OCI-LY1 (cell line): Measurements from ENCODE around the gene SYT10.
A peak's percentile ranks its signal among the peaks of the same experiment; 100 is the strongest.
"Not testable (repeated sequence)": the region's sequence is repeated elsewhere in the genome, so short reads cannot be mapped to it uniquely, and the experiment has no call there.

Source experiments
- H2AFZ ChIP-seq: fragments of 200-600 bp; sonication (generic), shearing (Covaris generic); 2 replicates; pipeline ENCODE4 v1.6.0; 2014; ENCODE audit warnings: antibody characterized with exemption, mild to moderate bottlenecking, low read length
- H3F3A ChIP-seq: fragments of 200-600 bp; sonication (generic), shearing (Covaris generic); 2 replicates; pipeline ENCODE4 v1.6.0; 2014; ENCODE audit warnings: mild to moderate bottlenecking, antibody characterized with exemption, low read length, moderate library complexity; ENCODE audit not compliant: insufficient read depth
- H3K27ac ChIP-seq: fragments of 200-600 bp; sonication (generic); 2 replicates; pipeline ENCODE4 v1.5.1; 2014; ENCODE audit warnings: low read length, mixed run types, mild to moderate bottlenecking, low read depth; ENCODE audit not compliant: poor library complexity, severe bottlenecking
- H3K27me3 ChIP-seq: fragments of 200-600 bp; sonication (generic); 2 replicates; pipeline ENCODE4 v1.6.0; 2014; ENCODE audit warnings: antibody characterized with exemption, mild to moderate bottlenecking, low read length, moderate library complexity; ENCODE audit not compliant: insufficient read depth
- H3K36me3 ChIP-seq: fragments of 200-600 bp; sonication (generic); 2 replicates; pipeline ENCODE4 v1.6.1; 2014; ENCODE audit warnings: mild to moderate bottlenecking, antibody characterized with exemption, low read length, moderate library complexity, mixed read lengths; ENCODE audit not compliant: insufficient read depth
- H3K4me1 ChIP-seq: fragments of 200-600 bp; sonication (generic); 2 replicates; pipeline ENCODE4 v1.5.1; 2014; ENCODE audit warnings: mild to moderate bottlenecking, low read length, moderate library complexity; ENCODE audit not compliant: insufficient read depth, severe bottlenecking
- H3K4me2 ChIP-seq: fragments of 200-600 bp; sonication (generic), shearing (Covaris generic); 2 replicates; pipeline ENCODE4 v1.6.1; 2014; ENCODE audit warnings: low read length
- H3K4me3 ChIP-seq: fragments of 200-600 bp; sonication (generic); 2 replicates; pipeline ENCODE4 v1.5.1; 2014; ENCODE audit warnings: low read length, low read depth, mild to moderate bottlenecking, mixed read lengths; ENCODE audit not compliant: poor library complexity, severe bottlenecking
- H3K79me2 ChIP-seq: fragments of 200-600 bp; shearing (Covaris generic); 2 replicates; pipeline ENCODE4 v1.6.1; 2016; ENCODE audit warnings: mixed run types, low read length, mixed read lengths; ENCODE audit not compliant: insufficient read depth
- H3K9ac ChIP-seq: fragments of 200-600 bp; sonication (generic), shearing (Covaris generic); 2 replicates; pipeline ENCODE4 v1.6.1; 2014; ENCODE audit warnings: mild to moderate bottlenecking, low read length, mixed read lengths
- H3K9me2 ChIP-seq: fragments of 200-600 bp; sonication (generic), shearing (Covaris generic); 2 replicates; pipeline ENCODE4 v1.6.1; 2014; ENCODE audit warnings: low read depth, mild to moderate bottlenecking, low read length, mixed read lengths
- H3K9me3 ChIP-seq: fragments of 200-600 bp; shearing (Covaris generic); 2 replicates; pipeline ENCODE4 v1.6.1; 2014; ENCODE audit warnings: low read length, mixed read lengths
- H4K20me1 ChIP-seq: fragments of 200-600 bp; sonication (generic), shearing (Covaris generic); 2 replicates; pipeline ENCODE4 v1.6.0; 2016; ENCODE audit warnings: mild to moderate bottlenecking, low read length; ENCODE audit not compliant: insufficient read depth
- EZH2 ChIP-seq: fragments of 200-600 bp; sonication (generic), shearing (Covaris generic); IDR thresholded peaks from 2 replicates; pipeline ENCODE4 v1.8.0; 2017; ENCODE audit warnings: borderline replicate concordance, mixed run types, mild to moderate bottlenecking, antibody characterized with exemption, low read length, moderate library complexity, mixed read lengths
- TF ChIP-seq, protein P1 (sequence below): fragments of 200-600 bp; sonication (generic), shearing (Covaris generic); IDR thresholded peaks from 2 replicates; pipeline ENCODE4 v1.5.1; 2017; ENCODE audit warnings: mild to moderate bottlenecking, antibody characterized with exemption, low read length, moderate library complexity, mixed read lengths

SYT10 gene

DNA sequence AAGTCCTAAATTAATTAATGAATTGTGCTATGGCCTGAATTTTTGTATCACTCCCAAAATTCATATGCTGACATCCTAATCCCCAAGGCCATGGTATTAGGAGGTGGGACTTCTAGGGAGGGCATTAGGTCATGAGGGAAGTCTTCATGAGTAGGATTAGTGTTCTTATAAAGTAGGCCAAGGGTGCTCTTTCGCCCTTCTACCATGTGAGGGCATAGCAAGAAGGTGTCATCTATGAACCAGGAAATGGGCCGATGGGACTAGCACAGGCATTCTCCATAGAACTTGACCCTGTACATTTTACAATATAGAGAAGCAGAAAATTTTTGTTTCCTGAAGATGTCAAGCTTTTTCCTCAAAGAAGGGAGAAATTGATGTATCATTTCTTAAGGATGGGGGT is 12.5 kb downstream of the SYT10 start:
- no peak for TF ChIP-seq EZH2
- TF ChIP-seq, protein P1, sequence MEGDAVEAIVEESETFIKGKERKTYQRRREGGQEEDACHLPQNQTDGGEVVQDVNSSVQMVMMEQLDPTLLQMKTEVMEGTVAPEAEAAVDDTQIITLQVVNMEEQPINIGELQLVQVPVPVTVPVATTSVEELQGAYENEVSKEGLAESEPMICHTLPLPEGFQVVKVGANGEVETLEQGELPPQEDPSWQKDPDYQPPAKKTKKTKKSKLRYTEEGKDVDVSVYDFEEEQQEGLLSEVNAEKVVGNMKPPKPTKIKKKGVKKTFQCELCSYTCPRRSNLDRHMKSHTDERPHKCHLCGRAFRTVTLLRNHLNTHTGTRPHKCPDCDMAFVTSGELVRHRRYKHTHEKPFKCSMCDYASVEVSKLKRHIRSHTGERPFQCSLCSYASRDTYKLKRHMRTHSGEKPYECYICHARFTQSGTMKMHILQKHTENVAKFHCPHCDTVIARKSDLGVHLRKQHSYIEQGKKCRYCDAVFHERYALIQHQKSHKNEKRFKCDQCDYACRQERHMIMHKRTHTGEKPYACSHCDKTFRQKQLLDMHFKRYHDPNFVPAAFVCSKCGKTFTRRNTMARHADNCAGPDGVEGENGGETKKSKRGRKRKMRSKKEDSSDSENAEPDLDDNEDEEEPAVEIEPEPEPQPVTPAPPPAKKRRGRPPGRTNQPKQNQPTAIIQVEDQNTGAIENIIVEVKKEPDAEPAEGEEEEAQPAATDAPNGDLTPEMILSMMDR = peak; percentile 51
- no peaks in the 10 kb centered on the region for H3F3A ChIP-seq
- H2AFZ ChIP-seq = no peak overlapping the region
- no peaks in the 10 kb centered on the region for H4K20me1 ChIP-seq
- no peaks in the 10 kb centered on the region for H3K27me3 ChIP-seq
- no peaks in the 10 kb centered on the region for H3K36me3 ChIP-seq
- H3K9me2 ChIP-seq = no peaks in the 10 kb centered on the region
- H3K79me2 ChIP-seq = no peaks in the 10 kb centered on the region
- no peak overlapping the region for H3K4me3 ChIP-seq
- no peak overlapping the region for H3K4me2 ChIP-seq
- no peak overlapping the region for H3K9ac ChIP-seq
- no peaks in the 10 kb centered on the region for H3K4me1 ChIP-seq
- no peaks in the 10 kb centered on the region for H3K9me3 ChIP-seq
- H3K27ac ChIP-seq = no peak overlapping the region

DNA sequence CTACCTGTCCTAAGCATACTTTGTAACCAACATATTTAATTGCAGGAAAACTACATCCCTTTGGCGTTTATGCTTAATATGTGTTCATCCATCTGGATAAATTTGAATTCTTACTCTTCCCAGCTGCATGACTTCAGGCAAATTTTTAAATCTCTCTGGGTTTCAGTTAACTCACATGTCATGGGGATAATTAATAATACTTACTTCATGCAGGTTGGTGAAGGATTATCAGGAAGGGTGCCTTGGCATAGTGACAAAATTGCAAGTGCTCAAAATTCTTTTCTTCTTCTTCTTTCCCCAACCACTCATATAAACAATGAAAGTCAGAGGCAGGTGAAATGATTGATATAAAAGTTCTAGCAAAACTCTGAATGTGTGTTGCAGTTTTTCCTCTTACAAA is 15.9 kb downstream of the SYT10 start:
- Histone ChIP-seq H2AFZ (no peak overlapping the region), H3K9me2 (no peaks in the 10 kb centered on the region), H3K9me3 (no peaks in the 10 kb centered on the region), H3K27ac (no peak overlapping the region), H3F3A (no peaks in the 10 kb centered on the region), H3K4me3 (no peak overlapping the region), H3K9ac (no peak overlapping the region), H3K4me1 (no peaks in the 10 kb centered on the region), H4K20me1 (no peaks in the 10 kb centered on the region), H3K79me2 (no peaks in the 10 kb centered on the region), H3K27me3 (no peaks in the 10 kb centered on the region), H3K36me3 (no peaks in the 10 kb centered on the region), H3K4me2 (no peak overlapping the region)
- TF ChIP-seq, protein P1 = no peak
- no peak for TF ChIP-seq EZH2

DNA sequence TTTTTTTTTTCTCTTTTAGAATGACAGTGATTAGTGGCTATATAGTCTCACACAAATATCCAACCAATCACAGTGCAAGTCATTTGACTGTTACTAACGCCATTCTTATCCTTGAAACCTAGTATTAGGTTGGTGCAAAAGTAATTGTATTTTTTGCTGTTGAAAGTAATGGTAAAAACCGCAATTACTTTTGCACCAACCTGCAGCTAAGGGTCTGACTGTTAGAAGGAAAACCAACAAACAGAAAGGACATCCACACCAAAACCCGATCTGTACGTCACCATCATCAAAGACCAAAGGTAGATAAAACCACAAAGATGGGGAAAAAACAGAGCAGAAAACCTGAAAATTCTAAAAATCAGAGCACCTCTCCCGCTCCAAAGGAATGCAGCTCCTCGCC is 27.2 kb downstream of the SYT10 start:
- not testable (repeated sequence) for H3K27me3 ChIP-seq, H3K79me2 ChIP-seq, H4K20me1 ChIP-seq, H3K36me3 ChIP-seq, H3K4me2 ChIP-seq, H3K4me1 ChIP-seq, H2AFZ ChIP-seq, H3K9me3 ChIP-seq, H3K4me3 ChIP-seq, H3F3A ChIP-seq, H3K9me2 ChIP-seq, H3K9ac ChIP-seq, H3K27ac ChIP-seq

DNA sequence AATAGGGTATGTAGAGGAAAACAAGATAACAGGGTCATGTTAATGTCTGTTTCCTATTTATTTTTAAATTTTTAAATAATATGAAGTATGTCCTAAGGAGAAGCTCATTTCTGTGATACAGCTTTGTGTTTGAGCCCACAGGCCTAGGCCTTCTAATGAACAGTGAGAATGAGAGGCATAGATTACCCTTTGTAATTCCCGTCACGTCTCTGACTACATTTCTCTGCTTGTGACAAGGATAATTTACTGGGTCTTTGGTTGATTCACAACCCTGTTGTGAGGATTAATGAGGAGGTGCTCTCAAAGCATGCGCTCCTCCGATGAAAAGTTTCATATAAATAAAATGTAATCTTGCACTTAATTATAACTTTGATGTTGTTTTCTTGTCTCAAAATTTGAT is 56.1 kb downstream of the SYT10 start:
- H3K27me3 ChIP-seq = no peaks in the 10 kb centered on the region
- H3K4me2 ChIP-seq = no peak overlapping the region
- no peaks in the 10 kb centered on the region for H3K9me2 ChIP-seq
- H3K4me1 ChIP-seq = no peaks in the 10 kb centered on the region
- no peak overlapping the region for H2AFZ ChIP-seq
- no peaks in the 10 kb centered on the region for H3K9me3 ChIP-seq
- no peaks in the 10 kb centered on the region for H3K79me2 ChIP-seq
- no peak overlapping the region for H3K9ac ChIP-seq
- H3K36me3 ChIP-seq = no peaks in the 10 kb centered on the region
- H3K27ac ChIP-seq = no peak overlapping the region
- H4K20me1 ChIP-seq = no peaks in the 10 kb centered on the region
- H3F3A ChIP-seq = no peaks in the 10 kb centered on the region
- TF ChIP-seq, protein P1 = no peak
- no peak for TF ChIP-seq EZH2
- no peak overlapping the region for H3K4me3 ChIP-seq
